SKM-1 treated with dmso at 0.1 percent for 144 hours (cell line): ENCODE results near the gene STAT5B.
"Not testable (repeated sequence)": the region's sequence is repeated elsewhere in the genome, so short reads cannot be mapped to it uniquely, and the experiment has no call there.

Experiments
- DNase-seq: peaks from one replicate; lab custom pipeline; 2025; ENCODE audit not compliant: unreplicated experiment; lab: John Stamatoyannopoulos, UW

Gene STAT5B

GRCh38 chr17:42306385-42306667 is 30.1 kb upstream of the STAT5B start:
- no peak for DNase-seq

GRCh38 chr17:42305543-42306384 is 29.6 kb upstream of the STAT5B start:
- DNase-seq, result no peak

- not testable (repeated sequence) for DNase-seq
Observed at GRCh38 chr17:42305031-42305330, 28.8 kb upstream of the STAT5B start.

- DNase-seq, result no peak
Observed at GRCh38 chr17:42304187-42305030, 28.2 kb upstream of the STAT5B start.

GRCh38 chr17:42303694-42304093 is 27.5 kb upstream of the STAT5B start:
- no peak for DNase-seq

- no peak for DNase-seq
Observed at GRCh38 chr17:42301022-42301421, 24.8 kb upstream of the STAT5B start.

- DNase-seq, result not testable (repeated sequence)
Observed at GRCh38 chr17:42299913-42300312, 23.7 kb upstream of the STAT5B start.

GRCh38 chr17:42299361-42299760 is 23.2 kb upstream of the STAT5B start:
- not testable (repeated sequence) for DNase-seq

GRCh38 chr17:42297775-42298174 is 21.6 kb upstream of the STAT5B start:
- not testable (repeated sequence) for DNase-seq

- no peak for DNase-seq
Observed at GRCh38 chr17:42296012-42296411, 19.8 kb upstream of the STAT5B start.

GRCh38 chr17:42294469-42295398 is 18.5 kb upstream of the STAT5B start:
- DNase-seq, result no peak

- DNase-seq, result no peak
Observed at GRCh38 chr17:42291129-42291528, 14.9 kb upstream of the STAT5B start.

- DNase-seq, result no peak
Observed at GRCh38 chr17:42290577-42290976, 14.4 kb upstream of the STAT5B start.

GRCh38 chr17:42289611-42290181 is 13.5 kb upstream of the STAT5B start:
- DNase-seq, result no peak

GRCh38 chr17:42288803-42289610 is 12.8 kb upstream of the STAT5B start:
- DNase-seq, result no peak

- peak; percentile 60 for DNase-seq
Observed at GRCh38 chr17:42287977-42288802, 12.0 kb upstream of the STAT5B start, which contains the start of gene STAT5A. Gene STAT5A (plus strand): TSS chr17:42288498. CDS start chr17:42289412, 914 bp downstream.

GRCh38 chr17:42287305-42287976 is 11.2 kb upstream of the STAT5B start:
- DNase-seq, result no peak

GRCh38 chr17:42286411-42287221 is 10.4 kb upstream of the STAT5B start:
- DNase-seq, result no peak
